Mesenchymal stem cell (in vitro differentiated cells and primary cell): Measurements from ENCODE around the gene LGALS3BP.
"Not testable (repeated sequence)": the region's sequence is repeated elsewhere in the genome, so short reads cannot be mapped to it uniquely, and the experiment has no call there.

Experiments
- DNase-seq: peaks from one replicate; pipeline ENCODE4 v3.0.0-alpha.2; 2013
- H2AFZ ChIP-seq: one replicate; pipeline ENCODE4 v1.6.1; 2013; ENCODE audit warnings: low read depth, mild to moderate bottlenecking, control low read depth, inconsistent platforms, low read length, moderate library complexity
- H2AK5ac ChIP-seq: 2 replicates; pipeline ENCODE4 v1.6.1; 2013; ENCODE audit warnings: low read length, moderate library complexity, mild to moderate bottlenecking, inconsistent platforms; ENCODE audit not compliant: severe bottlenecking
- H2BK120ac ChIP-seq: one replicate; pipeline ENCODE4 v1.6.1; 2013; ENCODE audit warnings: low read depth, mild to moderate bottlenecking, inconsistent platforms, low read length, moderate library complexity
- H2BK12ac ChIP-seq, 2 experiments: one replicate each; pipeline ENCODE4 v1.6.1; 2013; ENCODE audit warnings: inconsistent platforms in 2 of 2, low read length in 2 of 2, mild to moderate bottlenecking in 2 of 2, moderate library complexity in 2 of 2, control low read depth in 1 of 2
- H2BK15ac ChIP-seq: one replicate; pipeline ENCODE4 v1.6.1; 2013; ENCODE audit warnings: mild to moderate bottlenecking, low read depth, inconsistent platforms; ENCODE audit not compliant: poor library complexity, severe bottlenecking
- H2BK5ac ChIP-seq: 2 replicates; pipeline ENCODE4 v1.6.1; 2013; ENCODE audit warnings: low read depth, mild to moderate bottlenecking, low read length, control low read depth, inconsistent platforms; ENCODE audit not compliant: poor library complexity, severe bottlenecking
- H3K14ac ChIP-seq, 2 experiments: one replicate each; pipeline ENCODE4 v1.6.1; 2013; ENCODE audit warnings: inconsistent platforms in 2 of 2, low read length in 2 of 2, control low read depth in 1 of 2, mild to moderate bottlenecking in 1 of 2, moderate library complexity in 1 of 2
- H3K18ac ChIP-seq, 2 experiments: one replicate each; pipeline ENCODE4 v1.6.1; 2013; ENCODE audit warnings: inconsistent platforms in 2 of 2, low read length in 2 of 2, control low read depth in 1 of 2, low read depth in 1 of 2, mild to moderate bottlenecking in 1 of 2
- H3K23ac ChIP-seq, 2 experiments: one replicate each; pipeline ENCODE4 v1.6.1; 2013; ENCODE audit warnings: inconsistent platforms in 2 of 2, low read length in 2 of 2, mild to moderate bottlenecking in 2 of 2, moderate library complexity in 2 of 2, control low read depth in 1 of 2
- H3K27ac ChIP-seq: 2 replicates; pipeline ENCODE4 v1.5.1; 2013; ENCODE audit warnings: mild to moderate bottlenecking, moderate library complexity, low read length, control low read depth, inconsistent platforms; ENCODE audit not compliant: poor library complexity, severe bottlenecking
- H3K27me3 ChIP-seq, 2 experiments: 2 replicates each; pipeline versions ENCODE4 v1.6.1 to v1.7.0; 2013; ENCODE audit warnings: low read length in 2 of 2, mild to moderate bottlenecking in 2 of 2, moderate library complexity in 2 of 2, control low read depth in 1 of 2, inconsistent platforms in 1 of 2; ENCODE audit not compliant: control insufficient read depth in 1 of 2, insufficient read depth in 1 of 2
- H3K36me3 ChIP-seq, 2 experiments: 2 replicates each; pipeline versions ENCODE4 v1.6.1 to v1.7.0; 2013; ENCODE audit warnings: low read length in 2 of 2, control low read depth in 1 of 2, inconsistent platforms in 1 of 2, low read depth in 1 of 2, mild to moderate bottlenecking in 1 of 2; ENCODE audit not compliant: insufficient read depth in 2 of 2, control insufficient read depth in 1 of 2
- H3K4ac ChIP-seq, 2 experiments: one replicate each; pipeline ENCODE4 v1.6.1; 2013; ENCODE audit warnings: inconsistent platforms in 2 of 2, low read length in 2 of 2, mild to moderate bottlenecking in 2 of 2, moderate library complexity in 2 of 2, control low read depth in 1 of 2, low read depth in 1 of 2
- H3K4me1 ChIP-seq: 2 replicates; pipeline ENCODE4 v1.6.1; 2013; ENCODE audit warnings: low read depth, low read length, control low read depth; ENCODE audit not compliant: control insufficient read depth, insufficient read depth
- H3K4me2 ChIP-seq: 2 replicates; pipeline ENCODE4 v1.6.1; 2013; ENCODE audit warnings: low read length, mild to moderate bottlenecking, inconsistent platforms; ENCODE audit not compliant: poor library complexity, severe bottlenecking
- H3K4me3 ChIP-seq, 2 experiments: 2 replicates each; pipeline versions ENCODE4 v1.5.1 to v1.7.0; 2013; ENCODE audit warnings: low read length in 2 of 2, mild to moderate bottlenecking in 2 of 2, control low read depth in 1 of 2, low read depth in 1 of 2; ENCODE audit not compliant: insufficient read depth in 1 of 2
- H3K79me1 ChIP-seq: replicated peaks from 2 replicates; pipeline ENCODE4 v1.6.1; 2013; ENCODE audit warnings: mild to moderate bottlenecking, control low read depth, low read length, inconsistent platforms; ENCODE audit not compliant: poor library complexity, severe bottlenecking
- H3K9ac ChIP-seq: 2 replicates; pipeline ENCODE4 v1.7.0; 2013; ENCODE audit warnings: mild to moderate bottlenecking, low read length, moderate library complexity
- H3K9me3 ChIP-seq: 2 replicates; pipeline ENCODE4 v1.7.0; 2013; ENCODE audit warnings: mild to moderate bottlenecking, low read length; ENCODE audit not compliant: control insufficient read depth
- H4K8ac ChIP-seq: one replicate; pipeline ENCODE4 v1.6.1; 2013; ENCODE audit warnings: inconsistent platforms, mild to moderate bottlenecking, low read length, moderate library complexity
- H4K91ac ChIP-seq: one replicate; pipeline ENCODE4 v1.6.1; 2013; ENCODE audit warnings: mild to moderate bottlenecking, low read length, inconsistent platforms
- WGBS: methylation state at CpG from one replicate; pipeline ENCODE4 v1.1.7; 2013; ENCODE audit warnings: mixed read lengths; 5-methylcytosine and 5-hydroxymethylcytosine counted together

LGALS3BP gene

DNA sequence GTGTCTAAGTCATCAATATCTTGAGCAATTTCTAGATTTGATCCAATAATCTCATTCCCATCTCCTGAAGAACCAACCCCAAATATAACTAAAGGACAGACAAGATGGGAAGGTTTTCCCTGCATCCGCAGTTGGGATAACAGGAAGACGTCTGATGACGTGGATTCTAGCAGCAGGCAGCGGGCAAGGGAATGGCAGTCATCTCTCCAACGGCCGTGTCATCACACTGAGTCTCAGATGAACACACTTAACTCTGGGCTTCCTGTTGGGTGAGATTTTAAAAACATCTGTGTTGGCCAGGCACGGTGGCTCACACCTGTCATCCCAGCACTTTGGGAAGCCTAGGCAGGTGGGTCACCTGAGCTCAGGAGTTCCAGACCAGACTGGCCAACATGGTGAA, 33.6 kb downstream of the LGALS3BP start:
- peaks cover 14% of the 10 kb centered on the region for H3K9me3 ChIP-seq
- no peaks in the 10 kb centered on the region for H3K36me3 ChIP-seq
- H3K79me1 ChIP-seq, result no peaks in the 10 kb centered on the region
- H4K8ac ChIP-seq, result no peak overlapping the region
- no peak overlapping the region for H2BK5ac ChIP-seq
- no peak overlapping the region for H2BK120ac ChIP-seq
- no peak overlapping the region for H3K27ac ChIP-seq
- H3K9ac ChIP-seq, result no peak overlapping the region
- no peak overlapping the region for H2BK12ac ChIP-seq
- no peak overlapping the region for H3K4ac ChIP-seq
- no peak overlapping the region for H4K91ac ChIP-seq
- H3K4me2 ChIP-seq, result no peak overlapping the region
- peak overlapping the region; percentile 68 for H2AK5ac ChIP-seq
- H3K4me1 ChIP-seq, result peaks cover 16% of the 10 kb centered on the region
- 81% methylated on average over 7 of the region's 7 CpGs for WGBS
- no peak overlapping the region for H2AFZ ChIP-seq
- H3K23ac ChIP-seq, result no peak overlapping the region
- no peak overlapping the region for H3K14ac ChIP-seq
- H3K18ac ChIP-seq, result no peak overlapping the region
- peaks cover 0 to 3% of the 10 kb centered on the region in 2 experiments for H3K27me3 ChIP-seq
- DNase-seq, result no peak
- no peak overlapping the region for H3K4me3 ChIP-seq
- H2BK15ac ChIP-seq, result no peak overlapping the region

DNA sequence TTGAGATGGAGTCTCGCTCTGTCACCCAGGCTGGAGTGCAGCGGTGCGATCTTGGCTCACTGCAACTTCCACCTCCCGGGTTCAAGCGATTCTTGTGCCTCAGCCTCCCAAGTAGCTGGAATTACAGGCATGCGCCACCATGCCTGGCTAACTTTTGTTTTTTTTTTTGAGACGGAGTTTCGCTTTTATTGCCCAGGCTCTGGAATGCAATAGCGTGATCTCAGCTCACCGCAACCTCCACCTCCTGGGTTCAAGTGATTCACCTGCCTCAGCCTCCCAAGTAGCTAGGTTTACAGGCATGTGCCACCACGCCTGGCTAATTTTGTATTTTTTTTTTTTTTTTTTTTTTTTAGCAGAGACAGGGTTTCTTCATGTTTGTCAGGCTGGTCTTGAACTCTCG, 34.3 kb downstream of the LGALS3BP start:
- H3K14ac ChIP-seq, H2BK15ac ChIP-seq, H3K4me3 ChIP-seq, H3K79me1 ChIP-seq, DNase-seq, H4K8ac ChIP-seq, H3K27me3 ChIP-seq, H3K18ac ChIP-seq, H3K4ac ChIP-seq, H3K27ac ChIP-seq, H2AK5ac ChIP-seq, H3K36me3 ChIP-seq, H4K91ac ChIP-seq, H3K23ac ChIP-seq, H2BK12ac ChIP-seq, H3K9ac ChIP-seq, H2AFZ ChIP-seq, H2BK120ac ChIP-seq, H3K9me3 ChIP-seq, H2BK5ac ChIP-seq, H3K4me2 ChIP-seq: not testable (repeated sequence)
- peaks cover 20% of the 10 kb centered on the region for H3K4me1 ChIP-seq
- WGBS, result 93% methylated on average over 11 of the region's 12 CpGs

DNA sequence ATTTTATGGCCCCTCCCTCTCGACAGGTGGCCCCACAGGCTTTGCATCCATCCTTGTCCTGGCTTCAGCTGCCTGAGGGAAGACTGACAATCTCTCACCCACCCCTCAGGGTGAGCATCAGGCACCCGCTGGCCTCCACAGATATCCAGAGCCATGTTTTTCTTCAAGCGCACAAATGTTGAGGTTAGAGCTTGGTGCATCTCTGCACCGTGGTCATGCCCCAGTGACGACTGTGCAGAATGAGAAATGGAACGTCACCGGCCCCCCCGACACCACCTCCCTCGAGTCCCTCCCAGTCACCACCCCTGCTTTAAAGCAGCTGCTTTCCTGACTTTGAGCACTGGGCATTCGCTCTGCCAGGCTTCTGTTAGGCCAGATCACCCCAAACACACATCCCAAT, 34.8 kb downstream of the LGALS3BP start:
- peaks cover 2% of the 10 kb centered on the region for H3K9me3 ChIP-seq
- no peak overlapping the region for H2AFZ ChIP-seq
- H3K4ac ChIP-seq, result no peak overlapping the region
- H4K91ac ChIP-seq, result no peak overlapping the region
- 81% methylated on average over 10 of the region's 10 CpGs for WGBS
- H2BK12ac ChIP-seq, result no peak overlapping the region
- no peak overlapping the region for H2AK5ac ChIP-seq
- peaks cover 0 to 3% of the 10 kb centered on the region in 2 experiments for H3K27me3 ChIP-seq
- H3K79me1 ChIP-seq, result no peaks in the 10 kb centered on the region
- H2BK5ac ChIP-seq, result no peak overlapping the region
- no peak overlapping the region for H3K27ac ChIP-seq
- no peak overlapping the region for H3K23ac ChIP-seq
- no peaks in the 10 kb centered on the region for H3K36me3 ChIP-seq
- H3K9ac ChIP-seq, result no peak overlapping the region
- DNase-seq, result no peak
- no peak overlapping the region for H3K4me2 ChIP-seq
- no peak overlapping the region for H3K18ac ChIP-seq
- no peak overlapping the region for H3K14ac ChIP-seq
- H3K4me3 ChIP-seq, result no peak overlapping the region
- H2BK120ac ChIP-seq, result no peak overlapping the region
- no peak overlapping the region for H4K8ac ChIP-seq
- H2BK15ac ChIP-seq, result no peak overlapping the region
- peaks cover 23% of the 10 kb centered on the region for H3K4me1 ChIP-seq

DNA sequence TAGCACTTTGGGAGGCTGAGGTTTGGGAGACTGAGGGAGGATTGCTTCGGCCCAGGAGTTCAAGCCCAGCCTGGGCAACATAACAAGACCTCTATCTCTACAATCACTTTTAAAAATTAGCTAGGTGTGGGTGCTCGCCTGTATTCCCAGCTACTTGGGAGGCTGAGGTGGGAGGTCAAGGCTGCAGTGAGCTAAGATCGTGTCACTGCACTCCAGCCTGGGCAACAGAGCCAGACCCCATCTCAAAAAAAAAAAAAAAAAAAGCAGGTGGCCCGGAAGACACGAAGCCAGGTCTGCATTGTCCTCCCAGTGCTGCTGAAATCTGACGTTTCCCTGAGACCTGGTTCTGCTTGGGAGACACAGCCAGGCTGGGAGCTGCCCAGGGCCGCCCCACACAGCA, 35.7 kb downstream of the LGALS3BP start:
- Histone ChIP-seq H4K8ac (no peak overlapping the region), H3K23ac (no peak overlapping the region), H3K9me3 (no peaks in the 10 kb centered on the region), H2BK15ac (no peak overlapping the region), H3K4me3 (no peak overlapping the region), H3K27ac (no peak overlapping the region), H2BK5ac (no peak overlapping the region), H2BK120ac (no peak overlapping the region), H3K18ac (no peak overlapping the region), H3K4ac (no peak overlapping the region), H2AFZ (no peak overlapping the region), H4K91ac (no peak overlapping the region), H3K4me1 (peaks cover 33% of the 10 kb centered on the region), H3K9ac (no peak overlapping the region), H2AK5ac (no peak overlapping the region), H3K4me2 (no peak overlapping the region), H3K14ac (no peak overlapping the region), H3K79me1 (no peaks in the 10 kb centered on the region), H3K36me3 (no peaks in the 10 kb centered on the region), H2BK12ac (no peak overlapping the region), H3K27me3 (peaks cover 0 to 3% of the 10 kb centered on the region in 2 experiments)
- no peak for DNase-seq
- 83% methylated on average over 5 of the region's 7 CpGs for WGBS
